Central memory CD8-positive, alpha-beta T cell (primary cell): ENCODE data around the gene NIPBL.
"Not testable (repeated sequence)": the region's sequence is repeated elsewhere in the genome, so short reads cannot be mapped to it uniquely, and the experiment has no call there.

Experiments
- ATAC-seq: fragments of 150-1000 bp; cut with Tn5 transposase; replicated peaks from 2 replicates; pipeline ENCODE4 v1.10.0; 2022; ENCODE audit warnings: mild to moderate bottlenecking, moderate FRiP score, moderate number of reproducible peaks; ENCODE audit not compliant: poor library complexity, severe bottlenecking; ENCODE audit errors: extremely low read depth
- DNase-seq, 2 donors: peaks; one replicate each; pipeline ENCODE4 v3.0.0; 2021; ENCODE audit warnings: low spot score in 2 of 2
- H3K27ac Mint-ChIP-seq: one replicate; pipeline ENCODE4 v1.8.0; 2022; ENCODE audit warnings: low read depth, mild to moderate bottlenecking, moderate library complexity, mixed read lengths
- H3K27me3 Mint-ChIP-seq: one replicate; pipeline ENCODE4 v1.8.0; 2022; ENCODE audit warnings: mixed read lengths
- H3K36me3 Mint-ChIP-seq: one replicate; pipeline ENCODE4 v1.8.0; 2022; ENCODE audit warnings: mild to moderate bottlenecking, moderate library complexity, mixed read lengths; ENCODE audit not compliant: insufficient read depth
- H3K4me1 Mint-ChIP-seq: one replicate; pipeline ENCODE4 v1.8.0; 2022; ENCODE audit warnings: mixed read lengths
- H3K4me3 Mint-ChIP-seq: one replicate; pipeline ENCODE4 v1.8.0; 2022; ENCODE audit warnings: mild to moderate bottlenecking, moderate library complexity, mixed read lengths
- H3K9me3 Mint-ChIP-seq: one replicate; pipeline ENCODE4 v1.8.0; 2022; ENCODE audit warnings: mixed read lengths

NIPBL gene

DNA sequence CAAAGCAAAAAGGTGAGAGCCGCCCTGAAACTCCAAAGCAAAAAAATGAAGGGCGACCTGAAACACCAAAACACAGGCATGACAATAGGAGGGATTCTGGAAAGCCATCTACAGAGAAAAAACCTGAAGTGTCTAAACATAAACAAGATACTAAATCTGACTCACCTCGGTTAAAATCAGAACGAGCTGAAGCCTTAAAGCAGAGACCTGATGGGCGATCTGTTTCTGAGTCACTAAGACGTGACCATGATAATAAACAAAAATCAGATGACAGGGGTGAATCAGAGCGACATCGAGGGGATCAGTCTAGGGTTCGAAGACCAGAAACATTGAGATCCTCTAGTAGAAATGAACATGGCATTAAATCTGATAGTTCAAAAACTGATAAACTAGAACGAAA, 108.8 kb downstream of the NIPBL start:
- no peaks in the 10 kb centered on the region for H3K9me3 Mint-ChIP-seq
- peaks cover 46% of the 10 kb centered on the region for H3K4me1 Mint-ChIP-seq
- DNase-seq, result no peak
- no peak for ATAC-seq
- H3K27ac Mint-ChIP-seq, result no peak overlapping the region
- H3K4me3 Mint-ChIP-seq, result no peak overlapping the region
- no peaks in the 10 kb centered on the region for H3K27me3 Mint-ChIP-seq
- H3K36me3 Mint-ChIP-seq, result peaks cover 17% of the 10 kb centered on the region

DNA sequence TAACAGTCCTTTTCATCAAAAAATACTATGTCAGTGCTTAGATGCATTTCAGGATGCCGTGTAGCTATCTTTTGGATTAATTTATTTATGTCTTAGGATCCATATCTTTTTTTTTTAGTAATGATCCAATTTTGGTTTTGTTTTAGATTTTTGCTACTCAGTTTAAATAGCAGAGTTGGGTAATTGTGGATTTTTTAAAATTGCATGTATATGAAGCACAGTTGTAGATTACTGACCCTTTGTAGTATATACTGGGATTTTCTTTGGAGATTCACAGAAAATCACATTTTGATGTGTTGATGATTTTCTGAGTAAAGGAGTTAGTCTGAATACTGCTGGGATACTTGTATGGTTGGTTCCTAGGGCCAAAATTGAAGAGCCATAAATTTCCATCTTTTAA, 111.8 kb downstream of the NIPBL start:
- Mint-ChIP-seq H3K27me3 (no peaks in the 10 kb centered on the region), H3K4me1 (peaks cover 53% of the 10 kb centered on the region), H3K36me3 (peaks cover 19% of the 10 kb centered on the region), H3K4me3 (no peak overlapping the region), H3K27ac (no peak overlapping the region), H3K9me3 (no peaks in the 10 kb centered on the region)
- ATAC-seq (no peak), DNase-seq (no peak)

DNA sequence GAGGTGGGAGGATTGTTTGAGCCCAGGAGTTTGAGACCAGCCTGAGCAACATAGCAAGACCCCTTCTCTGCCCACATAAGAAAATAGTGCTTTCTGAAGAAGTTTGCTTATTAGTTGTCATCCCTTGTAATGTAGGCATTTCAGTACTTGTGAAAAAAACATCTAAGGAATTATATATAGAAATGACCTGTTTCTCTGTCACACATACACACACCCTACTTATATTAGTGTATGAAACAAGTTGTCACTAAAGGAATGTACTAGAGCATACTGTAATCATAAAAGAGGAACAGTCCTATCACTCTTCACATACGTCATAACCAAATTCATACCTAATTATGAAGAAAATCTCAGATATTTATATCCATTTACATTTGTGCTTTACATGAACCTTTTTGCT, 122.0 kb downstream of the NIPBL start:
- ATAC-seq (no peak), DNase-seq (no peak)
- Mint-ChIP-seq H3K9me3 (no peaks in the 10 kb centered on the region), H3K27me3 (no peaks in the 10 kb centered on the region), H3K4me3 (no peak overlapping the region), H3K4me1 (peaks cover 7% of the 10 kb centered on the region), H3K27ac (no peak overlapping the region), H3K36me3 (peaks cover 35% of the 10 kb centered on the region)

DNA sequence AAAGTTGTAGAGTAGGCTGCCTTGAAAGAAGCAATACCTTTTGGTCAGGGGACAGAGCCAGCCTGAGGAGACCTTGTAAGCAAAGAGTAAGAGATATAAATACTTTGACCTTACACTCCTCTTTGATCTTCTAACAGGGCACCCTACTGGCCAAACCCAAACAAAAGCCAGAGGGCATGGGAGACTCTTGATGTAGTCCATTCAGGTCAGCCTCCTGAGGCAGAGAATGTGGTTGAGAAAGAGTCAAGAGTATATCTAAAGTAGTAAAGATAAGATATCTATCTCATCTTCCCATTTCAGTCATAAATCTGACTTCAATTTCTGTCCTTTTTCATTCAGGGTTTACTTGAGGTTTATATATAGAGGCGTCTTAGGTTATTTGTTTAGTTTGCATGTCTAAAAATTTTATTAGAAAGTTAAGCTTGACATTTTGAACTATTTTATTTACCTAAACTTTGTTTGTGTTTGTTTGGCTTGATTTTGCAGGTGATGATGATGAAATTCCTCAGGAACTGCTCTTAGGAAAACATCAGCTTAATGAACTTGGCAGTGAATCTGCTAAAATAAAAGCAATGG, 125.7 kb downstream of the NIPBL start:
- no peak overlapping the region for H3K4me3 Mint-ChIP-seq
- no peaks in the 10 kb centered on the region for H3K9me3 Mint-ChIP-seq
- H3K36me3 Mint-ChIP-seq, result peaks cover 36% of the 10 kb centered on the region

GRCh38 chr5:37005252-37005651, 128.7 kb downstream of the NIPBL start:
- Mint-ChIP-seq H3K36me3 (peaks cover 47% of the 10 kb centered on the region), H3K9me3 (no peaks in the 10 kb centered on the region), H3K27ac (no peak overlapping the region), H3K4me3 (no peak overlapping the region), H3K27me3 (no peaks in the 10 kb centered on the region), H3K4me1 (no peaks in the 10 kb centered on the region)
- DNase-seq (no peak), ATAC-seq (no peak)

More for the DNA sequence above, 125.7 kb downstream of the NIPBL start:
- Mint-ChIP-seq H3K4me1 (no peaks in the 10 kb centered on the region), H3K27ac (no peak overlapping the region), H3K27me3 (no peaks in the 10 kb centered on the region)
- DNase-seq (no peak), ATAC-seq (no peak)

DNA sequence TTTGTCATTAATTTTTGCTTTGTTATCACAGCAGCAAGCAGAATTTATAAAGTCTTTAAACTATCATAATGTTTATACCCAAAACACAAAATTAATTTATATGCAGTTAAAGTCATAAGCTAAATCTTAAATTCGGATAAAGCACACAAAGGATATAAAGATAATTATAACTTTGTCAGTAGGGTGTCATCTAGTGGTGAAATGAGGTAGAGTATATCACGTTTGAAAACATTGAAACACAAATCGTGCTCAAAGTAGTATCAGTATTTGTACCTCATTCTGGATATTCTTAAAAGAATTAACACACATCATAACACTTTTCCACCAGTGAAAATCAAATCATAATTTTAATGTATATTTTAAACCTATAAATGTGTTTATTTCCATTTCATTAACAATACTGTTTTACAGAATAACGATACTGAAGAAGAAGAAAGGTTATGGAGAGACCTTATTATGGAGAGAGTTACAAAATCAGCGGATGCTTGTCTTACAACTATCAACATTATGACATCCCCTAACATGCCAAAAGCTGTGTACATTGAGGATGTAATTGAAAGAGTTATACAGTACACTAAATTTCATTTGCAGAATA, 129.5 kb downstream of the NIPBL start:
- Mint-ChIP-seq H3K36me3 (peaks cover 45% of the 10 kb centered on the region), H3K4me1 (no peaks in the 10 kb centered on the region), H3K4me3 (no peak overlapping the region), H3K27ac (no peak overlapping the region), H3K9me3 (no peaks in the 10 kb centered on the region), H3K27me3 (no peaks in the 10 kb centered on the region)
- DNase-seq (no peak), ATAC-seq (no peak)

- not testable (repeated sequence) for ATAC-seq, H3K27ac Mint-ChIP-seq, DNase-seq, H3K4me1 Mint-ChIP-seq, H3K9me3 Mint-ChIP-seq, H3K27me3 Mint-ChIP-seq, H3K4me3 Mint-ChIP-seq
- peaks cover 54% of the 10 kb centered on the region for H3K36me3 Mint-ChIP-seq
Measured at GRCh38 chr5:37013181-37013580, 136.6 kb downstream of the NIPBL start.

GRCh38 chr5:37014321-37014720, 137.8 kb downstream of the NIPBL start:
- no peak overlapping the region for H3K4me3 Mint-ChIP-seq
- ATAC-seq (no peak), DNase-seq (no peak)
- H3K27ac Mint-ChIP-seq, result no peak overlapping the region
- no peaks in the 10 kb centered on the region for H3K27me3 Mint-ChIP-seq
- H3K36me3 Mint-ChIP-seq, result peaks cover 56% of the 10 kb centered on the region
- no peaks in the 10 kb centered on the region for H3K9me3 Mint-ChIP-seq
- no peaks in the 10 kb centered on the region for H3K4me1 Mint-ChIP-seq

DNA sequence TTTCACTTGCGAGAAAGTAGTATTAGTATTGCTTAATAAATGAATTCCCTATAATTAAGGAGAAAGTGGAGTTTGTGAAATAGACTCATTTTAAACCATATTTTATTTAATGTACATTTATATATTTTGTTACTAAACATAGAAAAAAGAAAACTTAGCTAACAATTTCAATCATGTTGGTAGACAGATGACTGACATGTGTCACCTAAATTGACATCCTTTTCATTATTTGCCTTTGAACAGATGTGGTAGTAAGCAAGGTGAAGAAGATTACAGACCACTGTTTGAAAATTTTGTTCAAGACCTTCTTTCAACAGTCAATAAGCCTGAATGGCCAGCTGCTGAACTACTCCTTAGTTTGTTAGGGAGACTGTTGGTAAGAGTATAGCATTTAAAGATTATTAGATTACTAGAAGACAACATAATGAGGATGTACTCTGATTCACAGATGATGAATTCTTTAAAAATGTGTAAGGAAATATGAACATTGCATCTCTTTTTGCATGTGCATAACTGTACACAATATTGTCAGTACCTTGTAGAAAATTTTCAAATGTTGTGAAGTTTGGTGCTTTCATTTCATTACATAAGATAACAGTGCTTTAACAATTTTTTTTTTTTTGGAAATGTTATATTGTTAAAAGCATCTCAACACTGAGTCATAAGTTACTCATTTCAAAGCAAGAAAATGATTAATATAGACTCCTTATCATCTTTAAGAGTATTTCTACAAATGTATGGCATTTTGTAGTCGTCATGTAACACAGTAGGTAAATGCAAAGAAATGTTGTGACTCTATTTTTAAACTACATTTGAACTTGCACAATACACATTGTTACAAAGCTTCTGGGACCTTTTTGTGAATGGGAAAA, 139.5 kb downstream of the NIPBL start:
- H3K4me3 Mint-ChIP-seq, result no peak overlapping the region
- no peak for ATAC-seq

GRCh38 chr5:37028910-37029309, 152.3 kb downstream of the NIPBL start:
- Mint-ChIP-seq H3K27ac (no peak overlapping the region), H3K9me3 (no peaks in the 10 kb centered on the region), H3K4me3 (no peak overlapping the region), H3K4me1 (peaks cover 6% of the 10 kb centered on the region), H3K27me3 (no peaks in the 10 kb centered on the region), H3K36me3 (peaks cover 50% of the 10 kb centered on the region)
- DNase-seq (no peak), ATAC-seq (no peak)

More for the DNA sequence above, 139.5 kb downstream of the NIPBL start:
- Mint-ChIP-seq H3K36me3 (peaks cover 52% of the 10 kb centered on the region), H3K9me3 (no peaks in the 10 kb centered on the region), H3K27ac (no peak overlapping the region), H3K27me3 (no peaks in the 10 kb centered on the region), H3K4me1 (no peaks in the 10 kb centered on the region)
- DNase-seq, result no peak

- no peaks in the 10 kb centered on the region for H3K27me3 Mint-ChIP-seq
- DNase-seq (no peak), ATAC-seq (no peak)
- peaks cover 47% of the 10 kb centered on the region for H3K36me3 Mint-ChIP-seq
- H3K27ac Mint-ChIP-seq, result peak overlapping the region; percentile 41
- peaks cover 10% of the 10 kb centered on the region for H3K4me1 Mint-ChIP-seq
- no peak overlapping the region for H3K4me3 Mint-ChIP-seq
- no peaks in the 10 kb centered on the region for H3K9me3 Mint-ChIP-seq
Measured at GRCh38 chr5:37029436-37029835, 152.9 kb downstream of the NIPBL start.

DNA sequence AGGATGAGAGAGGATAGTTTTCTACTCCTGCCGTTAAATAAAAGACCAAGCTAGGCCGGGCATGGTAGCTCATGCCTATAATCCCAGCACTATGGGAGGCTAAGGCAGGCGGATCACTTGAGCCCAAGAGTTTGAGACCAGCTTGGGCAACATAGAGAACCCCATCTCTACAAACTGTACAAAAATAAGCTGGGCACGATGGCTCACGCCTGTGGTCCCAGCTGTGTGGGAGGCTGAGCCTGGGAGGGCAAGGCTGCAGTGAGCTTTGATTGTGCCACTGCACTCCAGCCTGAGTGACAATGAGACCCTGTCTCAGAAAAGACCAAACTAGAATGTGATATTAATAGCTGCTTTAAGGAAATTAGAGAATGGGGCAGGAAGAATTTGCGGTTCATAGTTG, 158.4 kb downstream of the NIPBL start:
- Mint-ChIP-seq H3K9me3 (no peaks in the 10 kb centered on the region), H3K4me3 (no peak overlapping the region), H3K36me3 (peaks cover 21% of the 10 kb centered on the region), H3K27me3 (no peaks in the 10 kb centered on the region), H3K4me1 (peaks cover 11% of the 10 kb centered on the region), H3K27ac (peak overlapping the region; percentile 64)
- no peak for DNase-seq
- ATAC-seq, result no peak

GRCh38 chr5:37037840-37038239, 161.3 kb downstream of the NIPBL start:
- Mint-ChIP-seq H3K27ac (no peak overlapping the region), H3K9me3 (no peaks in the 10 kb centered on the region), H3K36me3 (peaks cover 17% of the 10 kb centered on the region), H3K4me1 (peaks cover 11% of the 10 kb centered on the region), H3K4me3 (no peak overlapping the region), H3K27me3 (no peaks in the 10 kb centered on the region)
- DNase-seq, result no peak
- ATAC-seq, result no peak
